HG02588 (cell line): ENCODE data around the gene WRAP53.

Experiments used
- ATAC-seq: cut with Tn5 transposase; IDR thresholded peaks from one replicate; pipeline ENCODE4 v1.9.1; 2021; ENCODE audit warnings: mild to moderate bottlenecking, moderate library complexity; ENCODE audit not compliant: unreplicated experiment

The WRAP53 gene

GRCh38 chr17:7740481-7741001 is 52.3 kb downstream of the WRAP53 start:
- no peak for ATAC-seq

- no peak for ATAC-seq
Measured at GRCh38 chr17:7742729-7743128, 54.5 kb downstream of the WRAP53 start.

- no peak for ATAC-seq
Measured at GRCh38 chr17:7744416-7744815, 56.1 kb downstream of the WRAP53 start.

DNA sequence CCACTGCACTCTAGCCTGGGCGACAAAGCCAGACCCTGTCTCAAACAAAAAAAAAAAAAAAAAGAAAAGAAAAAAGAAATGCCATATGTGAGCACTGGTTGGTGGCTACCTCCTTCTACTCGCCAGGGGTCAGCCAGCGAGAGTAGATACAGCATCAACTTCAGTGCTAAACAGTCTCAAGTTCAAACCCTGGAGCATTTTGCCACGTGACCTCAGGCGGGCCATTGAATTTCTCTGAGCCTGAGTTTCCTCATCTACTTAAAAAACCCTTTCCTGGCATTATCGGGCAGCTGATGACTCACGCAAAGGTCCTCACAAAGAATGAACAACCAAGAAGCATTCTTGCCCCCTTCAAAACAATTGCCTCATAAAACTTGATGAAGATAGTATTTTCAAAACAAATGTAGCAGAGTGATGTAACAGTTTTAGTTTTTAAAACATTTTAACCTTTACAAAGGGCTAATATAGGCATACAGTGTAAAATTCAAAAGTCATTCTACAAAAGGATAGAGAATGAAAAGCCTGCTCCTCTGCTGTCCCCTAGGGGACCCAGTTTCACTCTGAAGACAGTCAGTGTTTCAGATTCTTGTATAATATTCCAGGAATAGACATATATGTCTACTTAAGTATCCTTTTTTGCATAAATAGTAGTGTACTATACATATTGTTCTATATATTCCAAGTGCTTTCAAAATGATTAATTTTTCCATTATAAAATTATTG is 57.6 kb downstream of the WRAP53 start:
- ATAC-seq: no peak

GRCh38 chr17:7747635-7748071 is 59.4 kb downstream of the WRAP53 start:
- ATAC-seq: no peak

DNA sequence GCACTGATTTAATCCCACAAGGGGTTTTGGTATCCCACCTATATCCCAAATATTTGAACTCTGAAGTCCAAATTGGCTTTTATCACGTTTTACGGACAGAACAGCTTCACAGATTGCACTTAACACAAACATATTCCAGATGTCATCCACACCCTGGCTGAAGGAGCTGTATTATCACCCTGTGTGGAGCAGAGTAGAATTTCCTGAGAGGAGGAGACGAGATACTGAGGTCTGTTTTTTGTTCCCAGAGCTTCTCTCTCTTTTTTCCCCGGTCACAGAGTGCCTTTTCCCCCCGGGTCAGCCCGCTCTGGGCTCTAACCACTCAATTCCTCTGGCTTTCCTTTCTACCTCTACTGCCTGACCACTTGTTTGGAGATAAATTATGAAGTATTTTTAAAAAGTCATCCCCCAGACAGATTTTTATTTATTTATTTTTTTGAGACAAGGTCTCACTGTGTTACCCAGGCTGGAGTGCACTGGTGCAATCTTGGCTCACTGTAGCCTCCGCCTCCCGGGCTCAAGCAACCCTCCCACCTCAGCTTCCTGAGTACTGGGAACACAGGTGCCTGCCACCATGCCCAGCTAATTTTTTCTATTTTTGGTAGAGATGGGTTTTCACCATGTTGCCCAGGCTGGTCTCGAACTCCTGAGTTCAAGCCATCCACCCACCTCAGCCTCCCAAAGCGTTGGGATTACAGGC is 59.9 kb downstream of the WRAP53 start:
- ATAC-seq: no peak

DNA sequence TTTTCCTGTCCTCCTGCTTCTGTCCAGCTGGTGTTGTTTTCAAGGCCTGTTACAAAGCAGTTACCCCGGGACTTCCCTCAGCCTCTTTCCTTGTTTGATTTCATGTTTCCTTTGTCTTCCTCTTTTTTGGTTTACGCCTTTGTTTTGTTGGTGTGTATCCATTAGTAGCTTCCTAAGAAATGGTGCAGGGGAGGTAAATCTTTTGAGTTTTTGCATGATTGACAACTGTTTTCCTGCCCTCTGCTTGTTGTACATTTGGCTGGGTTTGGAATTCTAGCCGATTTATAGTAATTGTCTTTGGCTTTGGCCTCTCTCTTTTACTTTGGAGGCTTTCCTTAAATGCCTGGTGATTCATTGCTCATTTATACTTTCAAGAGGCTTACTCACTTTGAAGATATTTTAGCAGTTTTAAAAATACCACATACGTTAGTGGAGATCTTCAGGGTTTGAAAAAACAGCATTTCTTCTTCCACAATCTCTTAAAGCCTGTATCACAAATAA is 62.1 kb downstream of the WRAP53 start:
- ATAC-seq: no peak
